Measurements from ENCODE around the gene CD84. TPM values are rescaled to one million over a fixed set of nuclear protein-coding genes. Genes with fewer than 3 reads are reported as not detected.

Gene CD84
- total RNA-seq, 1 experiment from 2014 or later, result not detected

GRCh38 chr1:160605792-160606479 lies 26.6 kb upstream of the CD84 start:
- H3K4me3 ChIP-seq (ENCODE audit: low read depth, low read length, poor library complexity, severe bottlenecking), result no peak overlapping the region
- no peak for DNase-seq (ENCODE audit: low spot score)
- no peaks in the 10 kb centered on the region for H3K9me3 ChIP-seq (ENCODE audit: low read depth, low read length, poor library complexity, severe bottlenecking)
- no peak for TF ChIP-seq EZH2 (IDR thresholded peaks at IDR 0.05; ENCODE audit: borderline replicate concordance, low read depth, low read length, poor library complexity, severe bottlenecking)
- no peak for TF ChIP-seq CTCF (conservative IDR thresholded peaks at IDR 0.05; ENCODE audit: low read depth, low read length)
- no peaks in the 10 kb centered on the region for H3K27me3 ChIP-seq (replicated peaks; ENCODE audit: insufficient read depth, low read depth, low read length, poor library complexity)
- H3K27ac ChIP-seq (ENCODE audit: low read depth, low read length, poor library complexity, severe bottlenecking), result no peak overlapping the region
- ChIA-PET POLR2A (ENCODE audit: low non-redundant PET) (no interaction called here), CTCF (interaction anchor here (2.6 kb wide), 1 partner anchor 177 kb away, joined by 6 read pairs; no protein-coding TSS in a partner anchor)
- no TSS peak for BruUV-seq (replicated peaks)
- intact Hi-C loops (cut with micrococcal nuclease; ENCODE audit: unreplicated experiment), result loop anchor here (2.0 to 5.0 kb wide), 2 partner anchors 61 to 71 kb away; no protein-coding TSS in a partner anchor
- peaks cover 15% of the 10 kb centered on the region for H3K4me1 ChIP-seq (ENCODE audit: insufficient read depth, low read length, poor library complexity, severe bottlenecking)
- no peaks in the 10 kb centered on the region for H3K36me3 ChIP-seq (ENCODE audit: insufficient read depth, low read length, poor library complexity, severe bottlenecking)

GRCh38 chr1:160605205-160605604 lies 25.9 kb upstream of the CD84 start:
- CTCF ChIA-PET, result no interaction called here
- no peak for TF ChIP-seq EZH2 (IDR thresholded peaks at IDR 0.05; ENCODE audit: borderline replicate concordance, low read depth, low read length, poor library complexity, severe bottlenecking)
- TF ChIP-seq CTCF (conservative IDR thresholded peaks at IDR 0.05; ENCODE audit: low read depth, low read length), result no peak
- H3K4me3 ChIP-seq (ENCODE audit: low read depth, low read length, poor library complexity, severe bottlenecking), result no peak overlapping the region
- no TSS peak for BruUV-seq (replicated peaks)
- intact Hi-C loops (cut with micrococcal nuclease; ENCODE audit: unreplicated experiment), result loop anchor here (5.0 kb wide), 1 partner anchor 72 kb away; no protein-coding TSS in a partner anchor
- H3K4me1 ChIP-seq (ENCODE audit: insufficient read depth, low read length, poor library complexity, severe bottlenecking), result peaks cover 15% of the 10 kb centered on the region
- no peak for DNase-seq (ENCODE audit: low spot score)
- H3K27ac ChIP-seq (ENCODE audit: low read depth, low read length, poor library complexity, severe bottlenecking), result no peak overlapping the region
- H3K36me3 ChIP-seq (ENCODE audit: insufficient read depth, low read length, poor library complexity, severe bottlenecking), result no peaks in the 10 kb centered on the region
- H3K9me3 ChIP-seq (ENCODE audit: low read depth, low read length, poor library complexity, severe bottlenecking), result no peaks in the 10 kb centered on the region
- POLR2A ChIA-PET (ENCODE audit: low non-redundant PET), result no interaction called here
- H3K27me3 ChIP-seq (replicated peaks; ENCODE audit: insufficient read depth, low read depth, low read length, poor library complexity), result no peaks in the 10 kb centered on the region

GRCh38 chr1:160597705-160598104 lies 18.4 kb upstream of the CD84 start:
- no peaks in the 10 kb centered on the region for H3K4me1 ChIP-seq (ENCODE audit: insufficient read depth, low read length, poor library complexity, severe bottlenecking)
- CTCF ChIA-PET, result no interaction called here
- TF ChIP-seq EZH2 (IDR thresholded peaks at IDR 0.05; ENCODE audit: borderline replicate concordance, low read depth, low read length, poor library complexity, severe bottlenecking), result no peak
- no peak for TF ChIP-seq CTCF (conservative IDR thresholded peaks at IDR 0.05; ENCODE audit: low read depth, low read length)
- POLR2A ChIA-PET (ENCODE audit: low non-redundant PET), result no interaction called here
- BruUV-seq (replicated peaks), result no TSS peak
- DNase-seq (ENCODE audit: low spot score), result no peak
- no peak overlapping the region for H3K27ac ChIP-seq (ENCODE audit: low read depth, low read length, poor library complexity, severe bottlenecking)
- intact Hi-C loops (cut with micrococcal nuclease; ENCODE audit: unreplicated experiment), result no loop called here
- no peaks in the 10 kb centered on the region for H3K9me3 ChIP-seq (ENCODE audit: low read depth, low read length, poor library complexity, severe bottlenecking)
- no peaks in the 10 kb centered on the region for H3K27me3 ChIP-seq (replicated peaks; ENCODE audit: insufficient read depth, low read depth, low read length, poor library complexity)
- no peaks in the 10 kb centered on the region for H3K36me3 ChIP-seq (ENCODE audit: insufficient read depth, low read length, poor library complexity, severe bottlenecking)
- no peak overlapping the region for H3K4me3 ChIP-seq (ENCODE audit: low read depth, low read length, poor library complexity, severe bottlenecking)
